ENCODE results near the gene TMBIM4.

TMBIM4 gene

DNA sequence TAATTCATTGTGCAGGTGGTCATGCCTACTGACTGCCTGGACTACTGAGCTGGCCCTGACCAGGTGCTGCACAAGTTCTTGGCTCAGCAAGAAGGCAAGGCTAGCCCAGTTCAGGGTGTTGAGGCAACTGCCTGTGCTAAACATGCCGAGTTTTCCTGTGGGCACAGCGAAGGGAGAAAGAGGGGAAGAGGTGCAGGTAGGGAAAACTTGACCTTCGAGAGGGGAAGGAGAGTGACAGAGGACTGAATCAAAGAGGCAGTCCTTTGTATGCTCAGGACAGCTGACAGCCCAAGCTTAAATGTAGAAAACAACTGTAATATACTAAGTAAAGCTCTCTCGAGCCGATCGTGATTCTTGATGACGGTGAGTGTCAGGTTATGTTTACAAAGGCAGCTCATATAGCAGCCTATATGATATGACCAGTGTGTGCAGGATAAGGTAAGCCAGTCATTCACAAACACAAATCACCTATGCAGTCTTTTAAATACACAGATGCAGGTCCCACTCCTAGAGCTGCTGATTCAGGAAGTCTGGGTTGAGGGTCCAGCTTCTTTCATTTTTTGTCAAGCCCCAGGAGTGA lies 21.8 kb upstream of the TMBIM4 start:
- Histone ChIP-seq H3K27me3 (ENCODE audit: insufficient read depth, low read depth) (no peaks in the 10 kb centered on the region), H4K20me1 (ENCODE audit: insufficient read depth) (no peaks in the 10 kb centered on the region), H3K4me1 (ENCODE audit: low read depth, poor library complexity, severe bottlenecking) (peaks cover 5% of the 10 kb centered on the region), H3K9ac (no peak overlapping the region), H3K36me3 (ENCODE audit: insufficient read depth) (no peaks in the 10 kb centered on the region), H3K4me3 (IDR thresholded peaks at IDR 0.05; ENCODE audit: insufficient read depth, low read depth, low read length) (no peak overlapping the region), H3K27ac (no peak overlapping the region), H3K4me2 (no peak overlapping the region), H3K79me2 (ENCODE audit: insufficient read depth, low read depth) (no peaks in the 10 kb centered on the region), H2AFZ (ENCODE audit: low read depth) (no peak overlapping the region)
- TF ChIP-seq, protein P1, sequence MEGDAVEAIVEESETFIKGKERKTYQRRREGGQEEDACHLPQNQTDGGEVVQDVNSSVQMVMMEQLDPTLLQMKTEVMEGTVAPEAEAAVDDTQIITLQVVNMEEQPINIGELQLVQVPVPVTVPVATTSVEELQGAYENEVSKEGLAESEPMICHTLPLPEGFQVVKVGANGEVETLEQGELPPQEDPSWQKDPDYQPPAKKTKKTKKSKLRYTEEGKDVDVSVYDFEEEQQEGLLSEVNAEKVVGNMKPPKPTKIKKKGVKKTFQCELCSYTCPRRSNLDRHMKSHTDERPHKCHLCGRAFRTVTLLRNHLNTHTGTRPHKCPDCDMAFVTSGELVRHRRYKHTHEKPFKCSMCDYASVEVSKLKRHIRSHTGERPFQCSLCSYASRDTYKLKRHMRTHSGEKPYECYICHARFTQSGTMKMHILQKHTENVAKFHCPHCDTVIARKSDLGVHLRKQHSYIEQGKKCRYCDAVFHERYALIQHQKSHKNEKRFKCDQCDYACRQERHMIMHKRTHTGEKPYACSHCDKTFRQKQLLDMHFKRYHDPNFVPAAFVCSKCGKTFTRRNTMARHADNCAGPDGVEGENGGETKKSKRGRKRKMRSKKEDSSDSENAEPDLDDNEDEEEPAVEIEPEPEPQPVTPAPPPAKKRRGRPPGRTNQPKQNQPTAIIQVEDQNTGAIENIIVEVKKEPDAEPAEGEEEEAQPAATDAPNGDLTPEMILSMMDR (conservative IDR thresholded peaks at IDR 0.05; ENCODE audit: low read depth, low read length): no peak

DNA sequence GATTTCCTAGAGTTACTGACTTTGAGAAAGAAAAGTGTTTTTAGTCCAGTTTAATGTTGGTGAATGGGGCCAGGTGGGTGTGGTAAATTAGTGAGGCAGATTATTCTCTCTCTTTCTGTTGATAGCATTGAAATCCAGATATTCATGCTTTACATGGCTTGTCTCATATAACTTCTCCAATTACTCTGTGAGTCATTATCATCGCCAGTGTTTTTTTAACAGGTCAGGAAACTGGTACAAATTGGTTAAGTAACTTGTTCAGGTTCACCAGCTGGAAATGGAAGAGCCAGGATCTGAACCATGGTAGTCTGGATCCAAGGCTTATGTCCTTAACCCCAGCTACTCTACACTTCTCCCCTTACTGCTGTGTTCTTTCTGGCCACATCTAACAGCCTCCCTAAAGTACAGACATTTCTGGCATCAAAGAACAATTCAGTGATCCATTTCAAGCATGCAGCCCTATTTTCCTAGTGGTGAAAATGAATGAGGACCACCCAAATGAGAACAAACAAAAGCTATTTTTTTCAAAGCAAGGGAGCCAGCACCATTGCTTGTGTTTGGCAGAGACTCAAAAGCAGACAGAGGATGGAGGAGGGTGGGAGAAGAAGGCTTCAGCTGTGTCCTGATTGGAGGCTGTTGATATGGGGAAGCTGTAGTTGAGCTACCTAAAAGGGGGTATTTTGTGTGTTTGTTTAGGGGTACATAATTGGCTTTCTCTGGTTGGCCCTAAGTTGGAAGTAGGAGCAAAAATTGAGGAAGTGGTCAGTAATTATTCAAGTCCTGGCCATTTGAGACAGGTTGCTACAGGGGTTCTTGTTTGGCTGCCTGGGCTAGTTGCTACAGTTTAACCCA lies 20.9 kb upstream of the TMBIM4 start:
- Histone ChIP-seq H4K20me1 (ENCODE audit: insufficient read depth) (no peaks in the 10 kb centered on the region), H2AFZ (ENCODE audit: low read depth) (no peak overlapping the region), H3K36me3 (ENCODE audit: insufficient read depth) (no peaks in the 10 kb centered on the region), H3K27me3 (ENCODE audit: insufficient read depth, low read depth) (no peaks in the 10 kb centered on the region), H3K4me2 (no peak overlapping the region), H3K4me1 (ENCODE audit: low read depth, poor library complexity, severe bottlenecking) (no peaks in the 10 kb centered on the region), H3K27ac (no peak overlapping the region), H3K4me3 (IDR thresholded peaks at IDR 0.05; ENCODE audit: insufficient read depth, low read depth, low read length) (no peak overlapping the region), H3K79me2 (ENCODE audit: insufficient read depth, low read depth) (no peaks in the 10 kb centered on the region), H3K9ac (no peak overlapping the region)
- TF ChIP-seq, protein P1 (conservative IDR thresholded peaks at IDR 0.05; ENCODE audit: low read depth, low read length): no peak

DNA sequence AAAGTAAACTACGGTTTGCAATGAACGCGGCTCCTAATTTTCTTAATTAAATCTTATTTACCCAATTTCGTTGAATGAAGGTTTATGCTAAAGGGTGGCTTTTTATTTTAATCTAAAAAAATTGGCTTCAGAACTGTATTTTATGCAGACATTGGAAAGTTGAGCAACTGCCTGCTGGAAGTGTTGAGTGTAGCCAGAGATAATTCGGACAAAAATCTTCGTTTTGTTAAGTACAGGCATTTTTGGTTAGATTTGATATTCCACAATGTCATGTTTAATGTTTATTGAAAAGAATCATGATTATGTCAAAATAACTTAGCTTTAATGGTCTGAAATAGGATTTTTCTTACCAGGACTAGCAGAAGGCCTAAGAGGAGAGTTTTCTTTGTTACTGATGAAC lies 20.1 kb upstream of the TMBIM4 start:
- Histone ChIP-seq H3K79me2 (ENCODE audit: insufficient read depth, low read depth) (no peaks in the 10 kb centered on the region), H3K4me1 (ENCODE audit: low read depth, poor library complexity, severe bottlenecking) (no peaks in the 10 kb centered on the region), H3K27me3 (ENCODE audit: insufficient read depth, low read depth) (no peaks in the 10 kb centered on the region), H3K4me3 (IDR thresholded peaks at IDR 0.05; ENCODE audit: insufficient read depth, low read depth, low read length) (no peak overlapping the region), H3K36me3 (ENCODE audit: insufficient read depth) (no peaks in the 10 kb centered on the region), H4K20me1 (ENCODE audit: insufficient read depth) (no peaks in the 10 kb centered on the region), H3K9ac (no peak overlapping the region), H2AFZ (ENCODE audit: low read depth) (no peak overlapping the region), H3K4me2 (no peak overlapping the region), H3K27ac (no peak overlapping the region)
- TF ChIP-seq, protein P1 (conservative IDR thresholded peaks at IDR 0.05; ENCODE audit: low read depth, low read length): no peak

DNA sequence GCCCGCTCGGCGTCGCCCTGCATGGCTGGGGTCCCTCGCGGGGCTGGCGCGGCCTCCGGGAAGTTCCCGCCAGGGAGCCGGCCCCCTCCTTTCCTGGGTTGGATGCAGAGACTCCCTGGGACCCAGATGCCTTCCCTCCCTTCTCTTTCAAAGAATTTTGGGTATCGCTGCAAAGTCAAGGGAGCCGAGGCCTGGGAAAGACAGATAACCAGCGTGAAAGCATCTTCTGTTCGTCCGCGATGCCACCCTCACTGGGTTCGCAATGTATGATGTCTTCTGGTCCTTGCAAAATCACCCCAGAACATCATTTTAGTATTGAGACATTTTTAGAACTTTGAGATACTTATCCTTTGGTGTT lies 19.7 kb upstream of the TMBIM4 start:
- no peaks in the 10 kb centered on the region for H3K27me3 ChIP-seq (ENCODE audit: insufficient read depth, low read depth)
- H3K9ac ChIP-seq: no peak overlapping the region
- H2AFZ ChIP-seq (ENCODE audit: low read depth): no peak overlapping the region
- TF ChIP-seq, protein P1 (conservative IDR thresholded peaks at IDR 0.05; ENCODE audit: low read depth, low read length): no peak
- no peaks in the 10 kb centered on the region for H3K79me2 ChIP-seq (ENCODE audit: insufficient read depth, low read depth)
- no peak overlapping the region for H3K4me2 ChIP-seq
- H3K4me3 ChIP-seq (IDR thresholded peaks at IDR 0.05; ENCODE audit: insufficient read depth, low read depth, low read length): no peak overlapping the region
- H3K4me1 ChIP-seq (ENCODE audit: low read depth, poor library complexity, severe bottlenecking): no peaks in the 10 kb centered on the region
- no peaks in the 10 kb centered on the region for H4K20me1 ChIP-seq (ENCODE audit: insufficient read depth)
- H3K36me3 ChIP-seq (ENCODE audit: insufficient read depth): no peaks in the 10 kb centered on the region
- no peak overlapping the region for H3K27ac ChIP-seq
